ENCODE data around the gene CDKL4.

DNA sequence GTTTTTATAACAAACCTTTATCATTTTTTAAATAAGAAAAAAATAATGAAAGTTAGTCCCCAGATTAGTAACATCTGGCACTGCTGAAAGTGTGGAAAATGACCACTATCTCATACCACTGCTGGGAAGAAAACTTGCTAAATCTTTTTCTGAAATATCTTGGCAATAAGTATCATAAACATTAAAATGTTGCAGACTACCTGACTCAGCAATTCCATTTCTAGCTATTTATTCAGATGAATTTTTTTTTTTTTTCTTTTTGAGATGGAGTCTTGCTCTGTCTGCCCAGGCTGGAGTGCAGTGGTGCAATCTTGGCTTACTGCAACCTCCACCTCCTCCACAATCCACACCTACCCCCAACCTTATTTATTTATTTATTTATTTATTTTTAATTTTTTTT, 87.7 kb downstream of the CDKL4 start:
- TF ChIP-seq, protein P1, sequence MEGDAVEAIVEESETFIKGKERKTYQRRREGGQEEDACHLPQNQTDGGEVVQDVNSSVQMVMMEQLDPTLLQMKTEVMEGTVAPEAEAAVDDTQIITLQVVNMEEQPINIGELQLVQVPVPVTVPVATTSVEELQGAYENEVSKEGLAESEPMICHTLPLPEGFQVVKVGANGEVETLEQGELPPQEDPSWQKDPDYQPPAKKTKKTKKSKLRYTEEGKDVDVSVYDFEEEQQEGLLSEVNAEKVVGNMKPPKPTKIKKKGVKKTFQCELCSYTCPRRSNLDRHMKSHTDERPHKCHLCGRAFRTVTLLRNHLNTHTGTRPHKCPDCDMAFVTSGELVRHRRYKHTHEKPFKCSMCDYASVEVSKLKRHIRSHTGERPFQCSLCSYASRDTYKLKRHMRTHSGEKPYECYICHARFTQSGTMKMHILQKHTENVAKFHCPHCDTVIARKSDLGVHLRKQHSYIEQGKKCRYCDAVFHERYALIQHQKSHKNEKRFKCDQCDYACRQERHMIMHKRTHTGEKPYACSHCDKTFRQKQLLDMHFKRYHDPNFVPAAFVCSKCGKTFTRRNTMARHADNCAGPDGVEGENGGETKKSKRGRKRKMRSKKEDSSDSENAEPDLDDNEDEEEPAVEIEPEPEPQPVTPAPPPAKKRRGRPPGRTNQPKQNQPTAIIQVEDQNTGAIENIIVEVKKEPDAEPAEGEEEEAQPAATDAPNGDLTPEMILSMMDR (conservative IDR thresholded peaks at IDR 0.05; ENCODE audit: low read depth, low read length) = no peak
- no peak for TF ChIP-seq EZH2 (IDR thresholded peaks at IDR 0.05; ENCODE audit: borderline replicate concordance, low read depth, low read length, poor library complexity, severe bottlenecking)

Data from A673 (cell line).